Esophagus squamous epithelium (tissue), 4 donors: ENCODE measurements around the gene RFTN1.

Source experiments
- CTCF ChIP-seq, 6 experiments: fragments of 450-650 bp in 4 of 6; fragments of 200-600 bp in 2 of 6; sonication (generic) in 2 of 6; IDR thresholded peaks; one replicate each; pipeline ENCODE4 v1.5.1; 2016 to 2019; ENCODE audit warnings: antibody characterized with exemption in 6 of 6, mild to moderate bottlenecking in 4 of 6, moderate library complexity in 4 of 6
- POLR2A ChIP-seq, 4 donors: fragments of 450-650 bp; IDR thresholded peaks; one replicate each; pipeline ENCODE4 v1.6.1; 2017; ENCODE audit warnings: antibody characterized with exemption in 4 of 4, mild to moderate bottlenecking in 4 of 4, moderate library complexity in 3 of 4

- TF ChIP-seq CTCF (IDR thresholded peaks at IDR 0.05), result no peak
- TF ChIP-seq POLR2A (IDR thresholded peaks at IDR 0.05), result no peak
Observed at GRCh38 chr3:16504242-16504641, 9.3 kb downstream of the RFTN1 start.
